Stomach (tissue), 9 donors: Measurements from ENCODE around the gene ODC1. TPM values are rescaled to one million over a fixed set of nuclear protein-coding genes. Genes with fewer than 3 reads are reported as not detected.

Experiments
- DNase-seq, 2 donors: peaks; one replicate each; pipeline versions ENCODE4 v3.0.0 to v3.0.0-alpha.2; 2013 to 2019
- H3K27ac ChIP-seq, 5 donors: fragments of 200-600 bp in 4 of 5; sonication (generic) in 4 of 5; one replicate each; pipeline ENCODE4 v1.5.1; 2013 to 2019; ENCODE audit warnings: mild to moderate bottlenecking in 1 of 5, moderate library complexity in 1 of 5
- H3K27me3 ChIP-seq, 3 donors: fragments of 200-600 bp; sonication (generic); one replicate each; pipeline ENCODE4 v1.5.1; 2017 to 2019; ENCODE audit warnings: mixed run types in 1 of 3
- H3K36me3 ChIP-seq, 4 donors: fragments of 200-600 bp; sonication (generic); 1 replicate in 3 of 4; 2 replicates in 1 of 4; pipeline ENCODE4 v1.5.1; 2016 to 2019
- H3K4me1 ChIP-seq, 4 donors: fragments of 200-600 bp; sonication (generic); one replicate each; pipeline ENCODE4 v1.5.1; 2016 to 2019
- H3K4me3 ChIP-seq, 4 donors: fragments of 200-600 bp; sonication (generic) in 3 of 4; one replicate each; pipeline ENCODE4 v1.5.1; 2016 to 2019; ENCODE audit warnings: mild to moderate bottlenecking in 1 of 4
- H3K9me3 ChIP-seq, 4 donors: fragments of 200-600 bp; sonication (generic); one replicate each; pipeline ENCODE4 v1.5.1; 2016 to 2019
- CTCF ChIP-seq, 7 experiments: fragments of 450-650 bp in 4 of 7; fragments of 200-600 bp in 3 of 7; sonication (generic) in 3 of 7; IDR thresholded peaks; one replicate each; pipeline ENCODE4 v1.5.1; 2016 to 2019; ENCODE audit warnings: antibody characterized with exemption in 7 of 7, control low read depth in 2 of 7, mild to moderate bottlenecking in 1 of 7
- EP300 ChIP-seq: sonication (generic); formaldehyde crosslinking; IDR thresholded peaks from one replicate; pipeline ENCODE4 v1.6.1; 2017; ENCODE audit warnings: antibody characterized with exemption
- POLR2A ChIP-seq, 4 donors: fragments of 450-650 bp; IDR thresholded peaks; one replicate each; pipeline ENCODE4 v1.6.1; 2016; ENCODE audit warnings: antibody characterized with exemption in 4 of 4, control low read depth in 2 of 4, mild to moderate bottlenecking in 1 of 4, moderate library complexity in 1 of 4
- POLR2AphosphoS5 ChIP-seq, 3 donors: sonication (generic); formaldehyde crosslinking; IDR thresholded peaks; one replicate each; pipeline ENCODE4 v1.6.1; 2016; ENCODE audit warnings: antibody characterized with exemption in 3 of 3
- WGBS, 5 donors: extraction: QIAGEN DNeasy Blood & Tissue Kit in 3 of 5; methylation state at CpG; one replicate each; pipeline versions ENCODE4 v1.1.5 to v1.1.7; 2013 to 2018; 5-methylcytosine and 5-hydroxymethylcytosine counted together
- intact Hi-C: fragments of 100-400 bp; cut with DNase I; formaldehyde crosslinking; loops from one replicate; pipeline ENCODE4 v1.15.1; 2023; ENCODE audit warnings: low total_unique reads
- polyA plus RNA-seq, 3 donors: library from polyadenylated mRNA; stranded (reverse); fragments of 200-250 nt; gene quantifications; one replicate each; pipeline ENCODE4 v1.2.3, GENCODE V29; 2013
- total RNA-seq, 5 donors: library from RNA; depleted of rRNA; stranded (reverse); fragments of >200 nt; gene quantifications; one replicate each; pipeline versions ENCODE4 v1.1.0 to v1.2.3, GENCODE V29; 2014 to 2016
- donor health status: healthy with polysubstance abuse.
- donor health status: Bipolar disorder and iron deficiency.
- donor health status: healthy.

The ODC1 gene
- total and polyA plus RNA-seq, 8 donors = 32.2 to 148 (median 49.8) TPM

- WGBS, 5 donors = 82 to 90% (median 88%) methylated on average over 13 of the region's 13 CpGs
- Histone ChIP-seq H3K4me1 (peaks cover 0 to 27% (median 19%) of the 10 kb centered on the region in 4 donors), H3K9me3 (peaks cover 0 to 5% (median 0%) of the 10 kb centered on the region in 4 donors), H3K36me3 (no peaks in the 10 kb centered on the region), H3K4me3 (no peak overlapping the region), H3K27me3 (peaks cover 0 to 22% (median 0%) of the 10 kb centered on the region in 3 donors), H3K27ac (no peak overlapping the region)
- intact Hi-C loops = no loop called here
- TF ChIP-seq EP300 = no peak
- TF ChIP-seq POLR2AphosphoS5 (IDR thresholded peaks at IDR 0.05) = no peak
- TF ChIP-seq POLR2A (IDR thresholded peaks at IDR 0.05) = no peak
- TF ChIP-seq CTCF (IDR thresholded peaks at IDR 0.05) = no peak
- DNase-seq = peak in 1 of 2 donors; percentile 23
These were observed 46.4 kb upstream of the ODC1 start for GRCh38 chr2:10494351-10495066.

- Histone ChIP-seq H3K36me3 (no peaks in the 10 kb centered on the region), H3K4me1 (peaks cover 0 to 27% (median 19%) of the 10 kb centered on the region in 4 donors), H3K27me3 (peaks cover 0 to 22% (median 0%) of the 10 kb centered on the region in 3 donors), H3K27ac (peak overlapping the region in 2 of 5 donors; percentile 62 to 68), H3K9me3 (peaks cover 0 to 5% (median 0%) of the 10 kb centered on the region in 4 donors), H3K4me3 (no peak overlapping the region)
- 35 to 47% (median 39%) methylated on average over 14 to 22 of the region's 22 CpGs for WGBS, 5 donors
- TF ChIP-seq EP300 (no peak), POLR2AphosphoS5 (IDR thresholded peaks at IDR 0.05) (peak in 2 of 3 donors; percentile 69 to 75)
- peak; percentile 84 to 87 for DNase-seq
- intact Hi-C loops = no loop called here
These were observed 45.6 kb upstream of the ODC1 start for GRCh38 chr2:10493634-10494281.

GRCh38 chr2:10493075-10493633 is 45.0 kb upstream of the ODC1 start:
- 65 to 80% (median 73%) methylated on average over 4 to 5 of the region's 5 CpGs for WGBS, 5 donors
- H3K4me3 ChIP-seq = no peak overlapping the region
- H3K27ac ChIP-seq = peak overlapping the region in 2 of 5 donors; percentile 62 to 68
- intact Hi-C loops = no loop called here
- DNase-seq = no peak
- peaks cover 0 to 26% (median 0%) of the 10 kb centered on the region in 3 donors for H3K27me3 ChIP-seq
- H3K4me1 ChIP-seq = peaks cover 0 to 25% (median 19%) of the 10 kb centered on the region in 4 donors
- no peaks in the 10 kb centered on the region for H3K36me3 ChIP-seq
- TF ChIP-seq POLR2AphosphoS5 (IDR thresholded peaks at IDR 0.05) (no peak), EP300 (no peak)
- H3K9me3 ChIP-seq = peaks cover 0 to 5% (median 0%) of the 10 kb centered on the region in 4 donors

GRCh38 chr2:10490806-10491291 is 42.7 kb upstream of the ODC1 start:
- TF ChIP-seq CTCF (IDR thresholded peaks at IDR 0.05) = no peak
- peak in 2 of 3 donors; percentile 89 for TF ChIP-seq POLR2AphosphoS5 (IDR thresholded peaks at IDR 0.05)
- Histone ChIP-seq H3K27me3 (peaks cover 0 to 23% (median 0%) of the 10 kb centered on the region in 3 donors), H3K27ac (peak overlapping the region; percentile 57 to 84 (median 64)), H3K4me3 (no peak overlapping the region), H3K36me3 (no peaks in the 10 kb centered on the region), H3K4me1 (peaks cover 0 to 29% (median 17%) of the 10 kb centered on the region in 4 donors), H3K9me3 (peaks cover 0 to 5% (median 0%) of the 10 kb centered on the region in 4 donors)
- WGBS, 5 donors = 35 to 62% (median 48%) methylated on average over 8 of the region's 8 CpGs
- DNase-seq = peak; percentile 78 to 82
- intact Hi-C loops = no loop called here
